HG02970 (cell line): ENCODE data around the gene LRRC9.
"Not testable (repeated sequence)": the region's sequence is repeated elsewhere in the genome, so short reads cannot be mapped to it uniquely, and the experiment has no call there.

Source experiments
- ATAC-seq: cut with Tn5 transposase; IDR thresholded peaks from one replicate; pipeline ENCODE4 v1.9.1; 2021; ENCODE audit warnings: mild to moderate bottlenecking, moderate library complexity, moderate number of reproducible peaks; ENCODE audit not compliant: unreplicated experiment, low FRiP score

The LRRC9 gene

DNA sequence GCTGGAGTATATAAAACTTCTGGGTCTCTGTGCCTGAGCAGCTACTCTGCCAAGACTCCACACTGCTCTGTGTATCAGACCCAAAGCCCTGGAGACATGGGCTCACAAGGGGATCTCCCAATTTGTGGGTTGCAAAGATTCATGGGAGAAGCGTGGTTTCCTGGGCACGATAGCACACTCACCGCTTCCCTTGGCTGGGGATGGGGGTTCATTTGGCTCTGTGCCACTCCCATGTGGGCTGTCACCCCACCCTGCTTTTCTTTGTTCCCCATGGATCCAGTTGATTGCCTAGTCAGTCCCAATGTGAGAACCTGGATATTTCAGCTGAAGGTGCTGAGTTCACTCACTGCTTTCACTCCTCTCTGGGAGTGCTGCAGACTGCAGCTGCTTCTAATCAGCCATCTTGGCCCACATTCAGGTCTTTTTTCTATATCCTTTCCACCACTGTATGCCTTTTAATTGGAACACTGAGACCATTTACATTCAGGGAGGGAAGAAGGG lies 131.8 kb downstream of the LRRC9 start:
- no peak for ATAC-seq

DNA sequence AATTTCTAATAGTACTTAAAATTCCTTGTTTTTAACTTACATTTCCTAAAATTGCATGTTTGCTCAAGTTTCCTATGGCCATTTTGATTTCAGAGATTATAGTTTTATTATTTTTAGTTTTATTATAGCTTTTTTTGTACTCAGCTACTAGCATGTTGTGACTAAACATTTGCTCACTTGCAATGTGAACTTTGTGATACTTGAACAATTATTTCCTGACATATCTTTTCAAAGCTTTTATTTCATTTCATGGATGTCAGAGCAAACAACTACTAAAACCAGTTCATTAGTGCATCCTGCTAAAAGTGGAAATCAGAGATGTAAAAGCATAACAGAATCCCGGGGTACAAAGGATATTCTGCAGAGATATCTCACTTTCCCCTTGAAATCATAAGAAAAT lies 138.1 kb downstream of the LRRC9 start:
- ATAC-seq, result no peak

DNA sequence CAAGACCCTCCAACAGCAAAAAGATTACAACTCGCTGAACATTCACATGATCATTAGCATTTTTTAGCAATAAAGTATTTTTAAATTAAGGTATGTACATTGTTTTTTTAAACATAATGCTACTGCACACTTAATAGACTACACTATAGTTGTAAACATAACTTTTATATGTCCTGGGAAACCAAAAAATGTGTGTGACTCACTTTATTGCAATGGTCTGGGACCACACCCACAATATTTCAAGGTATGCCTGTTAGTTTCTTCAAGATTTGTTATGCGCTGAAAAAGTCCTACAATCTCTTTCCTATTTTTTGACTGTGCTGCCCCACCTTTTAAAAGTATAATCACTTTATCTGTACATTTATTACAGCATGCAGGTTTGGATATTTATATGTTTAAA lies 141.4 kb downstream of the LRRC9 start:
- no peak for ATAC-seq

DNA sequence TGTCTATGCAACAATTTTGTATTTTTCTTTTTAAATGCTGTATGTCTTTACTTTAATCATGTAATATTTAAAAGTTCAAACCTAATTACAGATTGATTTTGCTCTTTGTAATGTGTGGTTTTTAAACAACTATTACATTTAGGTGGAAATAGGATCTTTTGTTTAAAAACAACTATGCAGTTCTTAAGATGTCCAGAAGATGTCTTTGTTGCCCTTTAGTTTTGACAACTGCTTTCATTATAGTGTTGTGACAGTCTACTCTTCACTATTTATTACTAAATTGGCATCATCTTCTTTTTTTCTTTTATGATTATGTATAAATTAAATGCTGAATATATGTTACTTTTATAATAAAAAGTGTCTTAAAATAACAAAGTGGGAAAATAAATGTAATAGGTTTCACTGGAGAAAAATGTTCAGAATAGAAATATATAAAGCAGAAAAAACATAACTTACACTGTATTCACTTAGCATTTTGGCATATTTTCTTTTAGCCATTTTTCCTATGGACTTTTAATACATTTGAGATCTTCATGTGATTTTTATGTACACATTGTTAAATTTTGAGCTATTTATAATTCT lies 144.6 kb downstream of the LRRC9 start:
- no peak for ATAC-seq

DNA sequence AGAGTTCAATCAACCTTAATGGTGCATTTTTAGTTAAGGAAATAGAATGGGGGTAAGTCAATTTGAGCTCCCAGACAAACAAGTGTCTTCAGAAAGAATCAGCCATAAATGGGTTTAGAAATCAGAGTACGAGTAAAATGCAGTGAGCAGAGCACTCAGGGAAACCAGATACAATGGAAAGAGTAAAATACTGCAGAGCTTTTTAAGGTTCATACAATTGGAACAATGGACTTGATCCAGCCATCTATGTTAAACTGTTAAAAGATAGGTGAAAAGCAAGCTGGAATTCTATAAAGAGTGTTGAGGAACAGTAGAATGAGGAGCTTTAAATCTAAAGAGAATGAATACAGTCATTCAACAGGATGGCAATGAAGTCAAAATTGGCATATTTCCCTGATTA lies 147.9 kb downstream of the LRRC9 start:
- no peak for ATAC-seq

DNA sequence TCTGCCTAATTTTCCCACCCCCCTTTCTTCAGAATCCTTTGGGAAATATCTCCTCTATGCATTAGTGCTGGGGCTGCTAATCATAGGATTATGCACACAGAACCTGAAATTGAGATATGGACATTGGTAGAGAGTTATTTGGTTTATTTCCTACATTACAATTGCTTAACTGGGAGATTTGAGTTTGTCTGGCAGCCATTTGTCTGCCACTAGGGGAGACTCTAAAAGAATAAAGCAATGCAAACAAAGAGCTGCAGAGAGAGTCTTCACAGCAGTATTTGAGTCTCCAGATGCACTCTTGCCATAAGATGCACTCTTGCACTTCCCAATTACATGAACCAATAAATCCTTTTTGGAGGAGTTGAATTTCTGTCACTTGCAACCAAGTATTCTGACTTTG lies 159.8 kb downstream of the LRRC9 start:
- ATAC-seq, result no peak

DNA sequence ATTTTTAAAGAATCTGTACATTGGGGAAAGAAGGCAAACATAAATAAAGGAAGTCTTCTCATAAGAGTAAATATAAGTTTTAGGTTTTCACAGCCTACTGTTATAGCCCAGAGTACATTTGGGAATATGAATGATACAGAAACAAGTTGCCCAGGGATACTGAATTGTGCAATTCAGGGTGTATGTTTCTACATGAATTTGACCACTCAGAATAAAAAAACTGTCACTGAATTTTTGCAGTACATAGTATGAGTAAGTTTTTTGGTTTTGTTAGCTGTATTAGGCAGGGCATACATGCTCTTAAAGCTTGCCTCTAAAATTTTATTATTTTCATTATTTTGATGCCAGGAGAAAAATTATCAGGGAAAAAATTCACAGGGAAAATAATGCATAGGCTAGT lies 165.1 kb downstream of the LRRC9 start:
- no peak for ATAC-seq

DNA sequence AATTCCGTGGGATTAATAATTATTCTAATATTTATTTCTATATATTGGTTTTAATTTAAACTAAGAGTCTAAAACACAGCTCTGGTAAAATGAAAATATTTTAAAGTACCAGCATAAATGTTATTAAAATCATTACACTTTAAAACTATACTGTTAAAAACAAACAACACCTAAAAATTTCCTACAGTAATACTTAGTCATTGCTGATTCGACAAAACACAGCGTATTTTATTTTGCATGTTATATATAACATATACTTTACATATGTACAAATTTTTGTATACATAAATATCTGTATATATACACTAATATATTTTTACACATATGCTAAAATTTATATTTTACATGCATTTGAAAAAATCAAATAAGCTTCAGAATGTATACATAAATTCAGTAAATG lies 165.7 kb downstream of the LRRC9 start:
- no peak for ATAC-seq

DNA sequence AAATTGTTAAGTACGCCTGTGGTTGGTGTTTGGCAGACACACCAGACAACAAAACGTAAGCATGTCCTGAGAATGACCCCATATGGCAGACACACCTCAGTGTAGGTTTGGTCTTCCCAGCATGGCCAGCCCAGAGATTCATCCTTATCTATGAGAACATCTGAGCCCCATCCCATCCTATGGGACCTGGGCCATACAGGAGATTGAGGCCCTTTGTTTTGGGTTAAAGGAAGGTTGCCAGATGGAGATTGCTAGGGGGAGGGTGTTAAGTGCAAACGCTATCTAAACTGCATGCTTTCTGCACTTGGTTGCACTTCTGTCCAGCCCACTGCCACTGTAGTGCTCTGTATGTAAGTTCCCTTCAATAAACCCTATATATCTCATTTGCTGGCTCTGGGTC lies 167.7 kb downstream of the LRRC9 start:
- ATAC-seq, result no peak

DNA sequence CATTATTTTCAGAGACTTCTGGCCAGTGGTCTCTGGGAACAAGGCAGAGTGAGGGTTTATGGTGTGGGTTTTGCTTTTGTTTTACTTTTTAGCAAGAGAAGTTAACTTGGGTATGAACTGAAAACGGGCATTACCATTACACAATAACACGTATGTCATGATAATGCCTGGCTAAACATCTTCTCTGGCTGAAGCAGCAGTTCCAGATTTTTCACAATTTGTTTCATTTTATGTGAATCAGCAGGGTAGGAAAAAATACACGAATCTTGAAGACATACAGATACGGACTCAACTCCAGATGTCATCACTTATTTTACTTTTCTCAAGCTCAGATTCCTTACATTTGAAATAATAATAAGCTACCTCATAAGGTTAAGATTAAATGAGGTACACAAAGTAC lies 169.3 kb downstream of the LRRC9 start:
- no peak for ATAC-seq

DNA sequence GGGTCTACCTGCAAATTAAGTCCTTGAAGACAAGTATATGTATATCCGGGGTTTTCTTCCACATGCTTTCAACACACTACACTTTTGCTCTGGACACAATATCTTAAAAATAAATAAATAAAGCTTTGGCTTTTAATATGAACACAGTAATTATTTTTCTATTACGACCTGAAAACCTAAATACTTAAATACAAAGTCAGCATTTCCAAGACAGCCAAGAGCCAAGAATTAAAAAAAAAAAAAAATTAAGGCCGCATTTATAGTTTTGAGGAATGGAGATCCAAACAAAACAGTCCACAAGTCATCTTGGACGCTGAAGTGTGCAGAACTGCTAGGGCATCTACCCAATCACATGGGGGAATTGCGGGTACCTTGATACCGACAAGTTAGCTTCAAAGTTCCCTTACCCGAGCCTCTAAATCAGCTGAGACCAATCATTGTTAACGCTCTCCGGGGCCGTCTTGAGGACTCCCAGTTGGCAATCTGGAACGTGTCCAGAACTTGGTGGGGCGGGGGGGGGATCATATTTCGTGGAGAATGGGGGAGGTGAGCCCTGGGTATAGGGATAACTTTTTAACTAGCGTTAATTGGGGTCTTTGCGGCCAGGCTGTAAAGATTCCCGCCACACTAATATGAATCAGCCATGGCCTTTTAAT lies 171.0 kb downstream of the LRRC9 start:
- ATAC-seq, result no peak

DNA sequence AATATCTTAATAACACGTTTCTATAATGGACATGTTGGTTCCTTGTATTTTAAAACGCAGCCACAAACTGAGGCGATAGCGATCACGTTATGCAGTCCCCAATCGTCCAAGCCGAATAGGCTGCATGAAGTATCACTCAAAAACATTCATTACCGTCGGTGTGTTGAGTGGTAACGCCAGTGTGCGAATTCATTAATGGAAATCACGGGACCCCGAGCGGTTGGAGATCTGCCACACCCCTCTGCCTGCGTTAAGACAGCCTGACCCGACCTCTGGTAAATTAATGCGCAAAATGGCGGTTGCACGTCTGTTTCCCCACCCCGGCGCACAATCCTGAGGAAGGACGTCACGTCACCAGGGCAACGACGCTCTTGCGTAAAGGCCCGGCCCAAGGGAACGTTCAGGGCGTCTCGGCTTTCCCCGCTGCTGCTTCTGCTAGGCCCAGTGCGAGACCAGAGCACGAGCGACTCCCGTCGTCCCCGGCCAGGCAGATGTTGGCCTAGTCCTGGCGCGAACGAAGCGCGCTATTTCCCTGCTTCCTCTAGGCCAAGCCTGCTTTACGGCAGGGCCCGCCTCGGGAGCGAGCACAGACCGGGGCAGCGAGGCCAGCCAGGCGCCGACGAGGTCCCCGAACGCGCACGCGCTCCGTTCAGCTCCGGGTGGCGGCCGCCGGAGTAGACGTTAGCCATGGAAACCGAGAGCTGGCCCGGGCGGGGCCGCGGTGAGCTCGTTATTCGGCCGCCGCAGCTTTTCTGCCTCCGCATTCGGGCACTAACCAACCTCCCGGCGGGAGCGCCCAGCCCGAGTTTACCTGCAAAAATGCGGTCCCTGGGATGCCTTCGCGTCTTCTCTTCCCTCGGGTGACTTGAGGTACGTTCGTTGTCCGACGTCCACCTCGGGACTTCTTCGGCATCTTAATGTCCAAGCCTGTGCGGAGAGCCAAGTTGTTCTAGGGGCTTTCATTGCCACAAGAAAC lies 171.9 kb downstream of the LRRC9 start, which contains the start of gene PCNX4:
TSS of gene PCNX4 (plus strand) at position 374 of the 976 bp plus-strand sequence. CDS start 15,716 bp downstream, outside the sequence.
- peak; percentile 98 for ATAC-seq

DNA sequence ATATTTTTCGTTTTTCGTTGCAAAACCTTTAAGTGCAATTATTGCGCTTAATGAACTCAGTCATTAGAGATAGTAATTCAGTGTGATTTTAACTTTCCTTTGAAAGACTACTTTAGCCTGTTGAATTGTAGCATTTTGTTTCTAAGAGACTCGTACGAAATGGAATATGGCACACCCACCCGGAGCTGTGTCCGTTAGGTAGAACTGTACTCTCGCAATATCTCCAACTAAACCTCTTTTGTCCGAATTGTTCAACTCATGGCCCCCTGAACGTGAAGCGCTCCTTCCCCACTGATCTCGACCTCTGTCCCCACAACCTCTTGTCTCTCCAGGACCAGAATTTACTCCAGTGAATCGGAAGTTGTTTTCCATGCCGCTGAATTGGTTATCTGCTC lies 172.6 kb downstream of the LRRC9 start:
- ATAC-seq, result no peak

DNA sequence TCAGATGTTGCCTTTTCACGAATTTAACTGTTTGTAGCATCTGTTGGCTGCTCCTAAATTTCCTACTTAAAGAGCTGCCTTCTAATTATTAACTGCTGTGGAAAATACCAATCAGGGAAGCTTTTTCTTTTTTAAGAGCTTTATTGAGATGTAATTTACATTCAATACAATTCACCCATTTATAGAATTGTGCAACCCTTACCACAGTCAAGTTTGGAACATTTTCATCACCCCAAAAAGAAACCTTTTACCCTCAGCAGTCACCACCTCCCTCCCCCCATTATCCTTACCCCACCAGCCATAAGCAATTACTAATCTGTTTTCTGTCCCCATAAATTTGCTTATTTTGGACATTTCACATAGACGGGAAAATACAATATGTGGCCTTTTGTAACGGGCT lies 173.1 kb downstream of the LRRC9 start:
- no peak for ATAC-seq

DNA sequence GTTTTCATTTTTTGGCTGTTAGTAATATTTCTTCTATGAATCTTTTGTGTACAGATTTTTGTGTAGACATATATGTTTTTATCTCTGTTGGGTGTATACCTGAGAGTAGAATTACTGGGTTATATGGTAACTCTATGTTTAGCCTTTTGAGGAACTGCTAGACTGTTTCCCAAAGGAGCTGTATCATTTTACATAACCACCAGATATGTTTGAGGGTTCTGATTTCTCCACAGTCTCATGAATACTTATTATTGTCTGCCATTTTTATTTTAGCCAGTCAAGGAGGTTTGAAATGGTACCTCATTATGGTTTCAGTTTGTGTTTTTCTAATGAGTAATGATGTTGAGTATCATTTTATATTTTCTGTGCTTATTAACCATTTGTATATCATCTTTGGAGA lies 173.7 kb downstream of the LRRC9 start:
- no peak for ATAC-seq

DNA sequence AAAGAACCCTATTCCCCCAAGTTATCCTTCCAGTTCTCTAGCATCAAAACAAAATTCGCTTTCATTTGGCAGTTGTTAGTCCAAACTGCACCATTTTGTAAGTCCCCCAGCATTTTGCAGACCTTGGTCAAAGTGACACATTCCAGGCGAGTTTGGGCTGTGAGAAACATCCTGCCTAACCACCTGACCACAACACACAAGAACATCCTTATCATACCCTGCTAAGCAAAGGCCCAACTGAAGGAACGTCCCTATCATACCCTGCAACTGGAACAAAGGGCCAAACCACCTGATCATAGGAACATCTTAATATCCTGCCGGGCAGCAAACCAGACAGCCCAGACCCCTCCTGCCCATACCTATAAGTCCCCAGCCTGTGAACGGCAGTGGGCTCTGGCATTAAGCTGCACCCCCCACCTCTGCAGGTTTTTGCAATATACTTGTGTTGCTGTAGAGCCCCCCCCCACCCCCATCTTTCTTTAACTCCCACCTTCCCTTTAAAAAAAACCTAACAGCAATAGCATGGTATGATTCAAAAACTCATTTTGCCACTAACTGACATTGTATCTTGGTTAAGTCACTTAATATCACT lies 174.5 kb downstream of the LRRC9 start:
- ATAC-seq, result no peak

DNA sequence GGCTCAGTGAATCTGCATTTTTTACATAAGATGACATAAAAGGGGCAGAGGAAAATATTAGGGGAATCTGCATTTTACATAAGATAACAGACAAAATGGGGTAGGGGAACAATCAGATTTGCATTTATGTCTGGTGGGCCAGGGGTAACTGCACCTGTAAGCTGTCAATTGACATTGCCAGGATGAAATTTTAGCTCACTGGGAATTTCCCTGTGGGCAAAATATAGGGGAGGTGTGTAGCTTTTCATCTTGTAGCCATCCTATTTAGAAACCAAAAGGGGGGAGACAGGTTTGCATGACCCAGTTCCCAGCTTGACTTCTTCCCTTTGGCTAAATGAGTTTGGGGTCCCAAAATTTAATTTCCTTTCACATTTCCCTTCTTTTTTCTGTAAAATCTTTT lies 175.3 kb downstream of the LRRC9 start:
- no peak for ATAC-seq

DNA sequence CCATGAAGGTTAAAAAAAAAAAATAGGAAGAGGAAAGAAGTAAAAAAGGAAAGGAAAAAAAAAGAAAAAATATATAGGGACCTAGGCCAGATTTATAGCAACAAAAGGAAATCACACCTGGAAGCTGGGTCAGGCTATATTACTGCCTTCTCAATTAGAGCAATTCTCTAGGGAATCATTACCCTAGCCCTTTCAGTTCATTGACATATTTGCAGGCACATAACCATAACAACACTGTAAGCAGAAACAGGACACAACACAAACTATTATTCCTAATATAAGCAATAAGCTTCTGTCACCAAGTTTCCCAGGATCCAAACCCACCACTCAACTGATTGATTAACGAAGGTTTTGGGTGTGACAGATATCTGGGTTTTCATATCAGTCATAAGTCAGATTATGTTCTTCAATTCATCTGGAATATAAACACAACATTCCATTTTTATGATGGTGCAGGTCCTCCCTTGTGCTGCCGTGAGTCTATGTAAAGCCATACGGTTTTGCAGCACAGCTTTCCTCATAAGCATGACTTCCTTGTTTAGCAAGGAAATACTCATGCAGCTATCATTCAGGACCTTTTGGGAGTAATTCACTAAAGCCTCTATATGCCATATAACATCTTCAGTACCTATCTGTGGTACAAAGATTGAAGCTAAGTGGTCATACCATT lies 176.0 kb downstream of the LRRC9 start:
- no peak for ATAC-seq

DNA sequence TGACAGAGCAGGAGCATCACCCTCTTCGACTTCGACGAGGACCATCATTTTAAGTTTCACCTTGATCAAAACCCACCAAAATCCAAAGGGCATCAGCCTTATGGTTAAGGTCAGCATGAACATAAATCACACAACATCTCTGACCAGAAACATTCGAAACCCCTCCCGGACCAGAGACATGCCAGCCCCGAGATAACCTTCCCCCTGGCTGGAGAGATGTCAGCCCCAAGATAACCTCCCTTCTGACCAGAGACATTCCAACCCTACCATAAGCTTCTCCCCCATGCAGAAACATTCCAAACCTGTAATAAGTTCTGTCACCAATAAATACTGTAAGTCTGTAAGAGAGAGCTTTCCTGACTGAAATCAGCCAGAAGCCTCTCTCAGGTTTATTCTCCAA lies 178.0 kb downstream of the LRRC9 start:
- ATAC-seq, result no peak

DNA sequence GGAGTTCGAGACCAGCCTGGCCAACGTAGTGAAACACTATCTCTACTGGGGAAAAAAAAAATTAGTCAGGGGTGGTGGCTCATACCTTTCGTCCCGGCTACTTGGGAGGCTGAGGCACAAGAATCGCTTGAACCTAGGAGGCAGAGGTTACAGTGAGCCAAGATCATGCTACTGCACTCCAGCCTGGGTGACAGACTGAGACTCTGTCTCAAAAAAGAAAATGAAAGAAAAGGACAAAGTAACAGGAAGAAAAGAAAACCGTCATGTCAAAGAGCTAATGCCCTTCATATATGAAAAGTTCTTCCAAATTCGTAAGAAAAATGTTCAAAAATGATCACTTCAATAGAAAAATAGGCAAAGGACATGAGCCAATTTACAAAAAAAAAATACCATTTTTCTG lies 179.9 kb downstream of the LRRC9 start:
- ATAC-seq, result not testable (repeated sequence)
